ENCODE results near the gene SYT12.

GRCh38 chr11:67043572-67044349 is 20.8 kb downstream of the SYT12 start:
- TF ChIP-seq CTCF (IDR thresholded peaks at IDR 0.05): no peak
- no peak for TF ChIP-seq POLR2A (IDR thresholded peaks at IDR 0.05)
